Liver (tissue), 9 donors: ENCODE data around the gene CDPF1. TPM values are rescaled to one million over a fixed set of nuclear protein-coding genes. Genes with fewer than 3 reads are reported as not detected.

Experiments used
- DNase-seq: peaks from one replicate; pipeline ENCODE4 v3.0.0-alpha.2; 2017; ENCODE audit warnings: low spot score
- H3K27ac ChIP-seq, 2 donors: one replicate each; pipeline ENCODE4 v1.7.0; 2013; ENCODE audit warnings: inconsistent platforms in 2 of 2, low read length in 2 of 2, control low read depth in 1 of 2, low read depth in 1 of 2, mild to moderate bottlenecking in 1 of 2
- H3K27me3 ChIP-seq, 4 donors: one replicate each; pipeline versions ENCODE4 v1.6.1 to v1.7.0; 2013; ENCODE audit warnings: low read length in 3 of 4, inconsistent platforms in 1 of 4, mild to moderate bottlenecking in 1 of 4, moderate library complexity in 1 of 4; ENCODE audit not compliant: control insufficient read depth in 4 of 4, insufficient read depth in 4 of 4
- H3K36me3 ChIP-seq, 4 donors: one replicate each; pipeline versions ENCODE4 v1.6.1 to v1.7.0; 2013; ENCODE audit warnings: low read length in 3 of 4, mild to moderate bottlenecking in 3 of 4, low read depth in 1 of 4, moderate library complexity in 1 of 4; ENCODE audit not compliant: control insufficient read depth in 4 of 4, insufficient read depth in 3 of 4
- H3K4me1 ChIP-seq, 4 donors: one replicate each; pipeline versions ENCODE4 v1.6.1 to v1.7.0; 2013; ENCODE audit warnings: low read length in 3 of 4, mild to moderate bottlenecking in 3 of 4, moderate library complexity in 1 of 4; ENCODE audit not compliant: control insufficient read depth in 4 of 4, insufficient read depth in 4 of 4
- H3K4me3 ChIP-seq, 3 donors: one replicate each; pipeline versions ENCODE4 v1.6.1 to v1.7.0; 2013; ENCODE audit warnings: low read length in 3 of 3, control low read depth in 1 of 3, low read depth in 1 of 3, mild to moderate bottlenecking in 1 of 3
- H3K9ac ChIP-seq, 2 donors: one replicate each; pipeline ENCODE4 v1.7.0; 2013; ENCODE audit warnings: low read length in 2 of 2, mild to moderate bottlenecking in 2 of 2, moderate library complexity in 2 of 2, control low read depth in 1 of 2, low read depth in 1 of 2
- H3K9me3 ChIP-seq, 4 donors: one replicate each; pipeline versions ENCODE4 v1.6.1 to v1.7.0; 2013; ENCODE audit warnings: low read length in 3 of 4; ENCODE audit not compliant: control insufficient read depth in 4 of 4
- EGR1 ChIP-seq, 2 donors: IDR thresholded peaks; 2 replicates each; pipeline ENCODE4 v1.6.1; 2016 to 2018; ENCODE audit warnings: antibody characterized with exemption in 2 of 2, low read depth in 2 of 2
- FOXA1 ChIP-seq: IDR thresholded peaks from 2 replicates; pipeline ENCODE4 v1.6.1; 2016; ENCODE audit warnings: antibody characterized with exemption
- FOXA2 ChIP-seq: IDR thresholded peaks from 2 replicates; pipeline ENCODE4 v1.6.1; 2016; ENCODE audit warnings: antibody characterized with exemption
- GABPA ChIP-seq, 2 donors: IDR thresholded peaks in 1 of 2; conservative IDR thresholded peaks in 1 of 2; 2 replicates each; pipeline ENCODE4 v1.6.1; 2016; ENCODE audit warnings: antibody characterized with exemption in 2 of 2, mild to moderate bottlenecking in 1 of 2, moderate library complexity in 1 of 2
- HNF4A ChIP-seq, 2 donors: conservative IDR thresholded peaks; 2 replicates each; pipeline ENCODE4 v1.6.1; 2016; ENCODE audit warnings: antibody characterized with exemption in 2 of 2, mild to moderate bottlenecking in 2 of 2
- JUND ChIP-seq, 2 donors: IDR thresholded peaks; 2 replicates each; pipeline ENCODE4 v1.6.1; 2016; ENCODE audit warnings: antibody characterized with exemption in 2 of 2
- NR2F2 ChIP-seq: IDR thresholded peaks from 2 replicates; pipeline ENCODE4 v1.6.1; 2016; ENCODE audit warnings: antibody characterized with exemption
- RAD21 ChIP-seq, 2 donors: IDR thresholded peaks; 2 replicates each; pipeline ENCODE4 v1.6.1; 2016; ENCODE audit warnings: antibody characterized with exemption in 2 of 2, mild to moderate bottlenecking in 2 of 2
- RXRA ChIP-seq, 2 donors: IDR thresholded peaks; 2 replicates each; pipeline ENCODE4 v1.6.1; 2017 to 2018; ENCODE audit warnings: antibody characterized with exemption in 2 of 2, mild to moderate bottlenecking in 1 of 2
- SP1 ChIP-seq: IDR thresholded peaks from 2 replicates; pipeline ENCODE4 v1.6.1; 2018; ENCODE audit warnings: antibody characterized with exemption, mild to moderate bottlenecking
- TAF1 ChIP-seq: conservative IDR thresholded peaks from 2 replicates; pipeline ENCODE4 v1.6.1; 2016; ENCODE audit warnings: antibody characterized with exemption, mild to moderate bottlenecking
- YY1 ChIP-seq: IDR thresholded peaks from 2 replicates; pipeline ENCODE4 v1.6.1; 2016; ENCODE audit warnings: antibody characterized with exemption, mild to moderate bottlenecking
- ZBTB33 ChIP-seq: IDR thresholded peaks from 2 replicates; pipeline ENCODE4 v1.6.1; 2016; ENCODE audit warnings: antibody characterized with exemption
- WGBS: extraction: QIAGEN DNeasy Blood & Tissue Kit; methylation state at CpG from one replicate; pipeline ENCODE4 v1.1.7; 2013; 5-methylcytosine and 5-hydroxymethylcytosine counted together
- polyA plus RNA-seq, 2 donors: library from polyadenylated mRNA; stranded (reverse) in 1 of 2; unstranded in 1 of 2; fragments of 200-250 nt in 1 of 2; fragments of >200 nt in 1 of 2; fragmentation: Nextera tagmentation in 1 of 2; extraction: Ambion mirVana in 1 of 2; gene quantifications; one replicate each; pipeline versions ENCODE4 v1.2.1 to v1.2.3, GENCODE V29; 2013 to 2015
- total RNA-seq, 2 donors: library from RNA; depleted of rRNA; stranded (reverse); fragments of >200 nt; gene quantifications; one replicate each; pipeline ENCODE4 v1.2.3, GENCODE V29; 2014
- TF ChIP-seq, protein P1 (sequence below): IDR thresholded peaks from 2 replicates; pipeline ENCODE4 v1.6.1; 2016; ENCODE audit warnings: antibody characterized with exemption, mild to moderate bottlenecking
- TF ChIP-seq, protein P2 (sequence below): IDR thresholded peaks from 2 replicates; pipeline ENCODE4 v1.6.1; 2016; ENCODE audit warnings: antibody characterized with exemption
- donor health status: healthy.
- donor health status: healthy.
- donor health status: healthy.
- donor health status: healthy.
- donor health status: healthy.

CDPF1 gene
- total and polyA plus RNA-seq, 4 donors = 3.9 to 6.6 (median 5.3) TPM

GRCh38 chr22:46251816-46252380, 1.8 kb upstream of the CDPF1 start:
- no peak overlapping the region for H3K9ac ChIP-seq
- no peak for DNase-seq
- H3K4me1 ChIP-seq = peaks cover 3 to 16% (median 9%) of the 10 kb centered on the region in 4 donors
- WGBS = 94% methylated on average over 9 of the region's 9 CpGs
- no peaks in the 10 kb centered on the region for H3K27me3 ChIP-seq
- no peaks in the 10 kb centered on the region for H3K36me3 ChIP-seq
- no peak for TF ChIP-seq EGR1 (IDR thresholded peaks at IDR 0.05; ENCODE audit: low read depth in 2 of 2)
- no peak for TF ChIP-seq GABPA (IDR thresholded peaks at IDR 0.05 in 1 of 2, conservative IDR thresholded peaks at IDR 0.05 in 1 of 2)
- TF ChIP-seq NR2F2 = no peak
- TF ChIP-seq SP1 = no peak
- no peak for TF ChIP-seq HNF4A (conservative IDR thresholded peaks at IDR 0.05)
- TF ChIP-seq TAF1 = no peak
- TF ChIP-seq YY1 = no peak
- no peak for TF ChIP-seq FOXA2
- no peak for TF ChIP-seq RAD21 (IDR thresholded peaks at IDR 0.05)
- TF ChIP-seq ZBTB33 = no peak
- TF ChIP-seq, protein P1, sequence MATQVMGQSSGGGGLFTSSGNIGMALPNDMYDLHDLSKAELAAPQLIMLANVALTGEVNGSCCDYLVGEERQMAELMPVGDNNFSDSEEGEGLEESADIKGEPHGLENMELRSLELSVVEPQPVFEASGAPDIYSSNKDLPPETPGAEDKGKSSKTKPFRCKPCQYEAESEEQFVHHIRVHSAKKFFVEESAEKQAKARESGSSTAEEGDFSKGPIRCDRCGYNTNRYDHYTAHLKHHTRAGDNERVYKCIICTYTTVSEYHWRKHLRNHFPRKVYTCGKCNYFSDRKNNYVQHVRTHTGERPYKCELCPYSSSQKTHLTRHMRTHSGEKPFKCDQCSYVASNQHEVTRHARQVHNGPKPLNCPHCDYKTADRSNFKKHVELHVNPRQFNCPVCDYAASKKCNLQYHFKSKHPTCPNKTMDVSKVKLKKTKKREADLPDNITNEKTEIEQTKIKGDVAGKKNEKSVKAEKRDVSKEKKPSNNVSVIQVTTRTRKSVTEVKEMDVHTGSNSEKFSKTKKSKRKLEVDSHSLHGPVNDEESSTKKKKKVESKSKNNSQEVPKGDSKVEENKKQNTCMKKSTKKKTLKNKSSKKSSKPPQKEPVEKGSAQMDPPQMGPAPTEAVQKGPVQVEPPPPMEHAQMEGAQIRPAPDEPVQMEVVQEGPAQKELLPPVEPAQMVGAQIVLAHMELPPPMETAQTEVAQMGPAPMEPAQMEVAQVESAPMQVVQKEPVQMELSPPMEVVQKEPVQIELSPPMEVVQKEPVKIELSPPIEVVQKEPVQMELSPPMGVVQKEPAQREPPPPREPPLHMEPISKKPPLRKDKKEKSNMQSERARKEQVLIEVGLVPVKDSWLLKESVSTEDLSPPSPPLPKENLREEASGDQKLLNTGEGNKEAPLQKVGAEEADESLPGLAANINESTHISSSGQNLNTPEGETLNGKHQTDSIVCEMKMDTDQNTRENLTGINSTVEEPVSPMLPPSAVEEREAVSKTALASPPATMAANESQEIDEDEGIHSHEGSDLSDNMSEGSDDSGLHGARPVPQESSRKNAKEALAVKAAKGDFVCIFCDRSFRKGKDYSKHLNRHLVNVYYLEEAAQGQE = no peak
- H3K4me3 ChIP-seq = no peak overlapping the region
- H3K27ac ChIP-seq = no peak overlapping the region
- no peaks in the 10 kb centered on the region for H3K9me3 ChIP-seq

DNA sequence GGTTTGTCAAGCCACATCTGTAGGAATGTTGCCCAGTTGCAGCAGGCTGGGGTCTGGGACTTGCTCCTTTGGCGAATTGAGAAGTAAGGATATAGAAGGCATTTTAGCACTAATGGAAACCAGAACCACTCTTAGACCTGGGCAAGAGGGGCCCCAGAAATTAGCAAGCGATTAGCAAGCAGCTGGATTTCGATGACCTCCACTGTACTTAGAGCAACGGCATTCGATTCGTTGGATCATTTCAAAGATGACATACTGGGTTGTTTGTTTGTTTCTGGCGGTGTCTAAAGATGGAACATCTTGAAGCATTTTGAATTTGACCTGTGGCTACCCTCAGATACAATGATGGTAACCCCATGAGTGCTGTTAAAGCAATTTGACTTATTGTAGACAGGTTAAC, 1.2 kb upstream of the CDPF1 start:
- 85% methylated on average over 7 of the region's 7 CpGs for WGBS
- no peak for DNase-seq
- Histone ChIP-seq H3K9me3 (no peaks in the 10 kb centered on the region), H3K36me3 (no peaks in the 10 kb centered on the region), H3K4me3 (peak overlapping the region in 1 of 3 donors; percentile 85), H3K27ac (no peak overlapping the region), H3K9ac (no peak overlapping the region), H3K27me3 (no peaks in the 10 kb centered on the region), H3K4me1 (peaks cover 3 to 16% (median 9%) of the 10 kb centered on the region in 4 donors)
- TF ChIP-seq JUND (IDR thresholded peaks at IDR 0.05) (no peak), RXRA (IDR thresholded peaks at IDR 0.05) (no peak), NR2F2 (no peak), RAD21 (IDR thresholded peaks at IDR 0.05) (no peak), TAF1 (no peak), FOXA1 (no peak), SP1 (no peak)
- TF ChIP-seq, protein P2, sequence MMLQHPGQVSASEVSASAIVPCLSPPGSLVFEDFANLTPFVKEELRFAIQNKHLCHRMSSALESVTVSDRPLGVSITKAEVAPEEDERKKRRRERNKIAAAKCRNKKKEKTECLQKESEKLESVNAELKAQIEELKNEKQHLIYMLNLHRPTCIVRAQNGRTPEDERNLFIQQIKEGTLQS = no peak
